Pons (tissue), 1 donor: ENCODE measurements around the gene SYDE1.

Experiments used
- DNase-seq: peaks from one replicate; pipeline ENCODE4 v3.0.0-alpha.2; 2016; ENCODE audit warnings: low spot score

SYDE1 gene

DNA sequence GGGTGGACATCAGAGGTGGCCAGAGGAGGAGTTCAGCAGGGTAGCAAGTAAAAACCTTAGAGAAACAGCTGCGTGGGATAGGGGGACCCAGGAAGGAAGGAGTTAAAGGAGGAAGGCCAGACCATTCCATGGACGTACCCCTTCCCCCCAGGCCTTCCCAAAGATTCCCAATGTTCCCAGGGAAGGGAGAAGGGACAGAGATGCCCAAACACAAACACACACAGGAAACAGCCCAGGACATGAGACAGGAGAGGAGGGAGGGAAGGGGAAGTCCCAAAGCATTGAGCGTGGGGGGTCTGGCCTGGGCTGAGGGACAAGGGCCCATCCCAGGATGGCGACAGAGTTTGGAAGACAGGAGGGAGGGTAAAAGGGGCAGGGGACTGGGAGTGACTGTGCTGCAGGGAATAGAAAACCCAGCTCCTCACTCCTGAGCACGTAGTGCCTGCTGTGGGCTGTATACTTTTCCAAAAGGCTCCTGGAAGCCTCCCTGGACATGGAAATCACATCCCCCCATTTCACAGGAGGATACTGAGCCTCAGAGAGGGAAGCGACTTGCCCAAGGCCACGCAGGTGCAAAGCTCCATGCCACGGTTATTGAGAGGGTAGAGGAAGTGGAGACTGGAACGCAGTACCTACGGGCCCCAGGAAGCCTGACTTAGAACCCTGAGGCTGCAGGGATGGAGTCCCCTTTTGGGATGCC, 1.1 kb downstream of the SYDE1 start:
- DNase-seq, result no peak

DNA sequence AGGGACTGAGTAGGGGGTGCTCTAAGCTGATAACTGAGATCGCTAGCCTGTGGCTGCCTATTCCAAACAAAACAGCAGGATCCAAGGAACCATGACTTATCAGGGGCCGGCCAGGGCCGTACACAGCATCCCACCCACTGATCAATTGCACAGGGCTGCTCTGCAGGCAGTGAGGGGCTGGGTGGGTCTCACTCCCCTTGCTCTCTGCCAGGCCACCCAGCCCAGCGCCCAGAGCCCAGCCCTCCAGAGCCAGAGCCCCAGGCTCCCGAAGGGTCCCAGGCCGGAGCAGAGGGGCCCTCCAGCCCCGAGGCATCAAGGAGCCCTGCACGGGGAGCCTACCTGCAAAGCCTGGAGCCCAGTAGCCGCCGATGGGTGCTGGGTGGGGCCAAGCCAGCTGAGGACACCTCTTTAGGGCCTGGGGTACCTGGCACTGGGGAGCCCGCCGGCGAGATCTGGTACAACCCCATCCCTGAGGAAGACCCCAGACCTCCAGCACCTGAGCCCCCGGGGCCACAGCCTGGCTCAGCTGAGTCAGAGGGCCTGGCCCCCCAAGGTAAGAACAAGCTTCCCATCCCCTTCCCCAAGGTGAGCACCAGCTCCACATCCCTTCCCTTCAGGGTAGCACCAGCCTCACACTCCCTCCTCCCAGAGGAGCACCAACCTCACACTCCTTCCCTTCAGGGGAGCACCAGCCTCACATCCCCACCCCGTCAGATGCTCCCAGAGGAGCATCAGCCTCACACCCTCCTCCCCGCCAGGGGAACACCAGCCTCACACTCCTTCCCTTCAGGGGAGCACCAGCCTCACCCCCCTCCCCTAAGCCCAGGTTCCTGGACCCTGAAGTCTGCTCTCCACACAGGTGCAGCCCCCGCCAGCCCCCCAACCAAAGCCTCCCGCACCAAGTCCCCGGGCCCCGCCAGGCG, 1.9 kb downstream of the SYDE1 start:
- DNase-seq, result no peak

- no peak for DNase-seq
Observed at GRCh38 chr19:15109768-15110417, 2.7 kb downstream of the SYDE1 start.

DNA sequence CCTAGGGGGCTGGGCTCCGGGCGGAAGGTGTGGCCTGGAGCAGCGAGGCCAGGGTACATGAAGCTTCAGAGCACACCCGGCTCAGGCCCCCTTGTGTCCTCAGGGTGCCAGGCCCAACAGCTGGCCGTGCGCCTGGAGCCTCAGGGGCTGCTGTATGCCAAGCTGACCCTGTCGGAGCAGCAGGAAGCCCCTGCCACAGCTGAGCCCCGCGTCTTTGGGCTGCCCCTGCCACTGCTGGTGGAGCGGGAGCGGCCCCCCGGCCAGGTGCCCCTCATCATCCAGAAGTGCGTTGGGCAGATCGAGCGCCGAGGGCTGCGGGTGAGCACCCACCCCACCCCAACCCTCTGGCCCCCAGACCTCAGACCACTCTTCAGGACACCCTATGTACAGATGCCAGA, 3.2 kb downstream of the SYDE1 start:
- no peak for DNase-seq

DNA sequence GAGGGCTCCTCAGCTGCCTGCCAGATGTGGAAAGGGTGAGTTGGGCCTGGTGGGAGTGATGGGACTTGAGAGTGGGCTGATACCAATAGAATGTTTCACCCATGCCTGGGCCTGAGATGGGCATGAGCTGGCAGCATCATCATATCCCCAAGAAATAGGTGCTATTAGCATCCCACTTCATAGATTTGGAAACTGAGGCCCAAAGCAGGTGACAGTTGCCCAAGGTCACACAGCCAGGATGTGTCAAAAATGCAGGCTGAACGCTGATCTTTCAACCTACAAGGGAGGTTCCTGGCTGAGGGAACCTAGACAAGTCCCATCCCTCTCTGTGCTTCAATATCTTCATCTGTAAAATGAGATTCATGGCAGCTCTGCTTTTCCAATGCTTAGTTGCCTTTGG, 4.6 kb downstream of the SYDE1 start:
- no peak for DNase-seq

DNA sequence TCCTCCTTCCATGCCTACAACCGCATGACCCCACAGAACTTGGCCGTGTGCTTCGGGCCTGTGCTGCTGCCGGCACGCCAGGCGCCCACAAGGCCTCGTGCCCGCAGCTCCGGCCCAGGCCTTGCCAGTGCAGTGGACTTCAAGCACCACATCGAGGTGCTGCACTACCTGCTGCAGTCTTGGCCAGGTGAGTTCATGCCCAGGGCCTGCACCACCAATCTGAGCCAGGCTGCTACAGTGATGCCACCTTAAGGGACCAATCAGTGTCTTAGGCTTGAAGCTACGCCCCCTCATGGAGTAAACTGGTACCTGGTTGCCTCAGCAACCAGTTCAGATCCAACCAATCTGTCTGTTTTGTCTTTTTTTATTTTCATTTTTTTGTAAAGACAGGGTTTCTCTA, 5.2 kb downstream of the SYDE1 start:
- DNase-seq, result no peak

- no peak for DNase-seq
Observed at GRCh38 chr19:15113245-15114152, 6.3 kb downstream of the SYDE1 start.

GRCh38 chr19:15114153-15114540, 6.9 kb downstream of the SYDE1 start:
- no peak for DNase-seq

- peak; percentile 32 for DNase-seq
Observed at GRCh38 chr19:15115080-15115479, 7.9 kb downstream of the SYDE1 start.

GRCh38 chr19:15115762-15116615, 8.8 kb downstream of the SYDE1 start:
- DNase-seq, result no peak

GRCh38 chr19:15116856-15117255, 9.7 kb downstream of the SYDE1 start:
- no peak for DNase-seq

DNA sequence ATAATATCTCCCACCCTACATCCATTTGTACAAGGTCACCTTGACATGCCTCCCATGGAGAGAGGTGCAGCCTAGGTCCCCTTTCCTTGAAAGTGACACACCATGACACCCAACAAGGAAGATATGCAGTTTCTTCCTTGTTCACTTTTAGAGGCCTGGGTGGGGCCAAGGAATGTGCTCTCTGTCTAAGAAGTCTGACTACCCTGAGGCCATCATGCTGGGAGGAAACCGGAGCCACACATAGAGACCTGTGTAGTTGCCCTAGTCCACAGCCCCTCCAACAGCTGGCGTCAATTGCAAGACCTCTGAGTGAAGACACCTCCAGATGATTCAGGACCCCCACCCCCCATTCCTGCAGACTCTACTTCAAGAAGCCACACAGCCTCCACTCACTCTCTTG, 11.0 kb downstream of the SYDE1 start:
- DNase-seq, result no peak

GRCh38 chr19:15118789-15119494, 11.7 kb downstream of the SYDE1 start:
- DNase-seq, result no peak

DNA sequence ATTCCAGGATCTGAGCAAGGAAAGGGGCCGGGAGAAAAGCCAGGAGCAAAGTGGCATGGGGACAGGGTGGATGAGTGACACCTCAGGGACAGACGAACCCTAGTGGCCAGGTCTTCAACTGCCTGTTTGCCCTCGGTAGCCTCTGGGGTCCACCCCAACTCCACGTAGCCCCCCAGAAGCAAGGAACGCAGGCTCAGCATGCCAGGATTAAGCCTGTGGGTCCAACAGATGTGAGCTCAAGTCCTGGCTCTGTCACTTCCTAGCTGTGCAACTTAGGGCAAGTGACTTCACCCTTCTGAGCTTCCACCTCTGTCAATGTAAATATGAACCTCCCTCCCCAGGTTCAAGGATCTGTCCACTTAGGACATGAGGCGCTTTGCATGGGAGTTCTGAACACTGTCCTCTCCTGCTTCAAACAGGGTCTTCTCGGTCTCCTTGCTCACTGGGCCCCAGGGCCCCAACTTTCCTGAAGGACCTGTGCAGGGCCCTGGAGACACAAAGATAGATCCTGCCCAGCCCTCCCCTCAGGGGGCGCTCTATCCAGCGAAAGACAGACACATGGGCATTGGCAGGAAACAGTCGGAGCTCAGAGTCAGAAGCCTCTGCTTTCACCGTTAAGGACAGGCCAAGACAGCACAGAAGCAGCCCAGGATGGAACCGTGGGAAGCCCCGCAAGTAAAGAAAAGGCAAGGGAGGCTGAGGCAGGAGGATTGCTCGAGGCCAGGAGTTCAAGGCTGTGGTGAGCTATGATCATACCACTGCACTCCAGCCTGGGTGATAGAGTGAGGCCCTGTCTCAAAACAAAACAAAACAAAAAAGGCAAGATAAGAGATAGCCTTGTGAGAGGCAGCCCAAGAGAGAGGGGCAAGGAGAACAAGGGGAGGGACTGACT, 13.2 kb downstream of the SYDE1 start:
- no peak for DNase-seq

GRCh38 chr19:15122331-15123030, 15.3 kb downstream of the SYDE1 start:
- no peak for DNase-seq

- no peak for DNase-seq
Observed at GRCh38 chr19:15123031-15123890, 16.1 kb downstream of the SYDE1 start.

DNA sequence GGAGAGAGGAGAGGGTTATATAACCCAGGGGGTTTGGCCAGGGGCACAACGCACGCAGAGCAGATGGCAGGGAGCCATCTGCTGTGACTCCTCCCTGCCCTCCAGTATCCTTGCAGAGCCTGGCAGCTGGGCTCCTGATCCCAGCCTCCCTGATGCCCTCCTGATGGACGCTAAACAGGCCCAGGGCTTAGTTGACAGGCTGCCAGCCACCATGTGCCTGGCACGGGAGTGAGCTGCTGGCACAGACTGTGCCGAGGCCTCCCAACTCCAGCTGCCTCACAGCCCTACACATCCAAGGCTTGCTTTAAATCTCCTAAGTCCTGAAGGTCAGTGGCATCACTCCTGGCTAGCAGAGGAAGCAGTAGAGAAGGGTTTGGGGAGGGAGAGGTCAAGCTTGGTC, 16.7 kb downstream of the SYDE1 start:
- DNase-seq, result peak; percentile 77
